ENCODE data around the gene BCL2.
A peak's percentile ranks its signal among the peaks of the same experiment; 100 is the strongest.

Gene BCL2

GRCh38 chr18:63148449-63149301, 170.9 kb downstream of the BCL2 start:
- DNase-seq (ENCODE audit: low spot score), result no peak
- Mint-ChIP-seq H3K4me3 (no peak overlapping the region), H3K4me1 (ENCODE audit: low read depth) (peaks cover 25% of the 10 kb centered on the region), H3K9me3 (no peaks in the 10 kb centered on the region), H3K27me3 (ENCODE audit: low read depth) (no peaks in the 10 kb centered on the region), H3K27ac (no peak overlapping the region), H3K36me3 (ENCODE audit: low read depth) (peaks cover 23% of the 10 kb centered on the region)

- Mint-ChIP-seq H3K4me3 (no peak overlapping the region), H3K4me1 (ENCODE audit: low read depth) (peaks cover 19% of the 10 kb centered on the region), H3K36me3 (ENCODE audit: low read depth) (peaks cover 25% of the 10 kb centered on the region), H3K9me3 (no peaks in the 10 kb centered on the region), H3K27me3 (ENCODE audit: low read depth) (no peaks in the 10 kb centered on the region), H3K27ac (no peak overlapping the region)
- no peak for DNase-seq (ENCODE audit: low spot score)
Observed at GRCh38 chr18:63147973-63148372, 171.6 kb downstream of the BCL2 start.

- Mint-ChIP-seq H3K9me3 (no peaks in the 10 kb centered on the region), H3K27ac (no peak overlapping the region), H3K36me3 (ENCODE audit: low read depth) (peaks cover 23% of the 10 kb centered on the region), H3K27me3 (ENCODE audit: low read depth) (no peaks in the 10 kb centered on the region), H3K4me3 (no peak overlapping the region), H3K4me1 (ENCODE audit: low read depth) (peaks cover 15% of the 10 kb centered on the region)
- DNase-seq (ENCODE audit: low spot score), result no peak
Observed at GRCh38 chr18:63146828-63147409, 172.7 kb downstream of the BCL2 start.

GRCh38 chr18:63145851-63146555, 173.6 kb downstream of the BCL2 start:
- Mint-ChIP-seq H3K4me3 (no peak overlapping the region), H3K9me3 (no peaks in the 10 kb centered on the region), H3K4me1 (ENCODE audit: low read depth) (peaks cover 13% of the 10 kb centered on the region), H3K36me3 (ENCODE audit: low read depth) (peaks cover 32% of the 10 kb centered on the region), H3K27me3 (ENCODE audit: low read depth) (no peaks in the 10 kb centered on the region), H3K27ac (no peak overlapping the region)
- no peak for DNase-seq (ENCODE audit: low spot score)

GRCh38 chr18:63145166-63145850, 174.3 kb downstream of the BCL2 start:
- Mint-ChIP-seq H3K27me3 (ENCODE audit: low read depth) (no peaks in the 10 kb centered on the region), H3K4me1 (ENCODE audit: low read depth) (peaks cover 17% of the 10 kb centered on the region), H3K27ac (no peak overlapping the region)

GRCh38 chr18:63144748-63145147, 174.8 kb downstream of the BCL2 start:
- no peaks in the 10 kb centered on the region for H3K27me3 Mint-ChIP-seq (ENCODE audit: low read depth)
- peaks cover 39% of the 10 kb centered on the region for H3K36me3 Mint-ChIP-seq (ENCODE audit: low read depth)
- H3K9me3 Mint-ChIP-seq, result no peaks in the 10 kb centered on the region
- H3K4me3 Mint-ChIP-seq, result no peak overlapping the region
- DNase-seq (ENCODE audit: low spot score), result no peak
- peaks cover 20% of the 10 kb centered on the region for H3K4me1 Mint-ChIP-seq (ENCODE audit: low read depth)
- no peak overlapping the region for H3K27ac Mint-ChIP-seq

More at GRCh38 chr18:63145166-63145850, 174.3 kb downstream of the BCL2 start:
- DNase-seq (ENCODE audit: low spot score), result no peak
- H3K4me3 Mint-ChIP-seq, result no peak overlapping the region
- H3K36me3 Mint-ChIP-seq (ENCODE audit: low read depth), result peaks cover 37% of the 10 kb centered on the region
- H3K9me3 Mint-ChIP-seq, result no peaks in the 10 kb centered on the region

- H3K9me3 Mint-ChIP-seq, result no peaks in the 10 kb centered on the region
- H3K27ac Mint-ChIP-seq, result no peak overlapping the region
- peaks cover 32% of the 10 kb centered on the region for H3K36me3 Mint-ChIP-seq (ENCODE audit: low read depth)
- H3K27me3 Mint-ChIP-seq (ENCODE audit: low read depth), result no peaks in the 10 kb centered on the region
- no peak overlapping the region for H3K4me3 Mint-ChIP-seq
- DNase-seq (ENCODE audit: low spot score), result no peak
- peaks cover 30% of the 10 kb centered on the region for H3K4me1 Mint-ChIP-seq (ENCODE audit: low read depth)
Observed at GRCh38 chr18:63143330-63143771, 176.2 kb downstream of the BCL2 start.

- Mint-ChIP-seq H3K4me1 (ENCODE audit: low read depth) (peaks cover 37% of the 10 kb centered on the region), H3K36me3 (ENCODE audit: low read depth) (peaks cover 33% of the 10 kb centered on the region), H3K4me3 (no peak overlapping the region), H3K27ac (peak overlapping the region; percentile 43), H3K9me3 (no peaks in the 10 kb centered on the region), H3K27me3 (ENCODE audit: low read depth) (no peaks in the 10 kb centered on the region)
- no peak for DNase-seq (ENCODE audit: low spot score)
Observed at GRCh38 chr18:63142594-63143225, 176.9 kb downstream of the BCL2 start.

- Mint-ChIP-seq H3K4me1 (ENCODE audit: low read depth) (peaks cover 43% of the 10 kb centered on the region), H3K9me3 (no peaks in the 10 kb centered on the region), H3K27ac (no peak overlapping the region), H3K36me3 (ENCODE audit: low read depth) (peaks cover 36% of the 10 kb centered on the region), H3K4me3 (no peak overlapping the region), H3K27me3 (ENCODE audit: low read depth) (no peaks in the 10 kb centered on the region)
- DNase-seq (ENCODE audit: low spot score), result no peak
Observed at GRCh38 chr18:63141778-63142176, 177.8 kb downstream of the BCL2 start.

- Mint-ChIP-seq H3K4me3 (no peak overlapping the region), H3K27ac (peak overlapping the region; percentile 32)
Observed at GRCh38 chr18:63140997-63141777, 178.4 kb downstream of the BCL2 start.

GRCh38 chr18:63140038-63140450, 179.5 kb downstream of the BCL2 start:
- no peak for DNase-seq (ENCODE audit: low spot score)
- Mint-ChIP-seq H3K36me3 (ENCODE audit: low read depth) (peaks cover 41% of the 10 kb centered on the region), H3K27ac (no peak overlapping the region), H3K9me3 (no peaks in the 10 kb centered on the region), H3K4me1 (ENCODE audit: low read depth) (peaks cover 50% of the 10 kb centered on the region), H3K4me3 (peak overlapping the region; percentile 25), H3K27me3 (ENCODE audit: low read depth) (no peaks in the 10 kb centered on the region)

More at GRCh38 chr18:63140997-63141777, 178.4 kb downstream of the BCL2 start:
- H3K36me3 Mint-ChIP-seq (ENCODE audit: low read depth), result peaks cover 36% of the 10 kb centered on the region
- no peaks in the 10 kb centered on the region for H3K9me3 Mint-ChIP-seq
- no peaks in the 10 kb centered on the region for H3K27me3 Mint-ChIP-seq (ENCODE audit: low read depth)
- H3K4me1 Mint-ChIP-seq (ENCODE audit: low read depth), result peaks cover 45% of the 10 kb centered on the region
- DNase-seq (ENCODE audit: low spot score), result no peak

GRCh38 chr18:63138436-63139340, 180.9 kb downstream of the BCL2 start:
- Mint-ChIP-seq H3K4me1 (ENCODE audit: low read depth) (peaks cover 52% of the 10 kb centered on the region), H3K4me3 (peak overlapping the region; percentile 75), H3K27me3 (ENCODE audit: low read depth) (no peaks in the 10 kb centered on the region), H3K27ac (peak overlapping the region; percentile 84), H3K36me3 (ENCODE audit: low read depth) (peaks cover 38% of the 10 kb centered on the region), H3K9me3 (no peaks in the 10 kb centered on the region)
- DNase-seq (ENCODE audit: low spot score), result no peak

All from T-helper 2 cell treated with Interferon-gamma antibody and Interleukin-4, amounts not matched to agents 5 μg/mL and 100 μg/mL, for 36 hours (primary cell).